Measurements from ENCODE around the gene MUC20. TPM values are rescaled to one million over a fixed set of nuclear protein-coding genes. Genes with fewer than 3 reads are reported as not detected.

The MUC20 gene
- total and polyA plus RNA-seq, 3 donors from 2014 or later: 10.3 to 16.2 (median 13.8) TPM

DNA sequence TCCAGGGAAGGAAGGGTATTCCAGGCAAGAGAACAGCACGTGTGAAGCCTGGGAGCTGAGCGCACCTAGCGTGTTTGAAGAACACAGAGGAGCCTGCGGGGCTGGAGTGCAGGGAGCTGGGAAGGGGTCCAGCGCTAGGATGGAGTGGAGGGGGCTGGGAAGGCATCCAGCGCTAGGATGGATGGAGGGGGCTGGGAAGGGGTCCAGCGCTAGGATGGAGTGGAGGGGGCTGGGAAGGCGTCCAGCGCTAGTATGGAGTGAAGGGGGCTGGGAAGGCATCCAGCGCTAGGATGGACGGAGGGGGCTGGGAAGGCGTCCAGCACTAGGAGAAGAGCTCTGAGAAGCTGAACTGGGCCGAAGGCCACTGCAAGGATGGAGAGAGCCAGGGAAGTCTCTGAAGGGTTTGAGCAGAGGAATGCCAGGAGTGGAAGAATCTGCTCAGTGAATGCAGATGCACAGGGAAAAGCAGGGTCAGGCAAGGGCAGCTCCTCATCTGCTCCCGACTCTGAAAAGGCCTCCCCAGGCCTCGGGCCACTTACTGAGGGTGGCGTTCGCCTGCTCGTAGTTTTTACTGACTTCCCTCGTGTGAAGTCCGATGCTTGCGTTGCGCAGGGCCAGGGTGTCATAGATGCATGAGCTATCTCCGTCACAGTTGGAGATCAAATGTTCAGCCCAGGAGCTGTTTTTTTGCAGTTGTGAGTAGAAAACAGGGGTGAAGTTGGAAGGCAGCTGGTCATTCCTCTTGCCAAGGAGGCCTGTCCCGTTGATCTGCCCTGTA is 39.8 kb downstream of the MUC20 start:
- H3K4me1 ChIP-seq: peaks cover 20% of the 10 kb centered on the region
- DNase-seq: peak; percentile 55
- 41 to 49% methylated on average over 20 to 24 of the region's 24 CpGs for WGBS, 2 donors
- H3K27me3 ChIP-seq: no peaks in the 10 kb centered on the region
- no peaks in the 10 kb centered on the region for H3K36me3 ChIP-seq (ENCODE audit: low read depth, missing control alignments)
- no peak overlapping the region for H3K4me3 ChIP-seq
- intact Hi-C loops (cut with DNase I; ENCODE audit: low total_unique reads): no loop called here
- H3K27ac ChIP-seq: no peak overlapping the region
- H3K9me3 ChIP-seq: no peaks in the 10 kb centered on the region
- TF ChIP-seq, protein P1, sequence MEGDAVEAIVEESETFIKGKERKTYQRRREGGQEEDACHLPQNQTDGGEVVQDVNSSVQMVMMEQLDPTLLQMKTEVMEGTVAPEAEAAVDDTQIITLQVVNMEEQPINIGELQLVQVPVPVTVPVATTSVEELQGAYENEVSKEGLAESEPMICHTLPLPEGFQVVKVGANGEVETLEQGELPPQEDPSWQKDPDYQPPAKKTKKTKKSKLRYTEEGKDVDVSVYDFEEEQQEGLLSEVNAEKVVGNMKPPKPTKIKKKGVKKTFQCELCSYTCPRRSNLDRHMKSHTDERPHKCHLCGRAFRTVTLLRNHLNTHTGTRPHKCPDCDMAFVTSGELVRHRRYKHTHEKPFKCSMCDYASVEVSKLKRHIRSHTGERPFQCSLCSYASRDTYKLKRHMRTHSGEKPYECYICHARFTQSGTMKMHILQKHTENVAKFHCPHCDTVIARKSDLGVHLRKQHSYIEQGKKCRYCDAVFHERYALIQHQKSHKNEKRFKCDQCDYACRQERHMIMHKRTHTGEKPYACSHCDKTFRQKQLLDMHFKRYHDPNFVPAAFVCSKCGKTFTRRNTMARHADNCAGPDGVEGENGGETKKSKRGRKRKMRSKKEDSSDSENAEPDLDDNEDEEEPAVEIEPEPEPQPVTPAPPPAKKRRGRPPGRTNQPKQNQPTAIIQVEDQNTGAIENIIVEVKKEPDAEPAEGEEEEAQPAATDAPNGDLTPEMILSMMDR (IDR thresholded peaks at IDR 0.05): no peak
- TF ChIP-seq POLR2A (IDR thresholded peaks at IDR 0.05): no peak

- H3K4me1 ChIP-seq: peaks cover 14% of the 10 kb centered on the region
- 79% methylated on average over 10 of the region's 10 CpGs; no CpG with 5 or more reads in 1 of the 2 donors for WGBS, 2 donors
- intact Hi-C loops (cut with DNase I; ENCODE audit: low total_unique reads): no loop called here
- no peak overlapping the region for H3K27ac ChIP-seq
- no peak overlapping the region for H3K4me3 ChIP-seq
- no peaks in the 10 kb centered on the region for H3K9me3 ChIP-seq
- H3K27me3 ChIP-seq: no peaks in the 10 kb centered on the region
- peak; percentile 2 for DNase-seq
- TF ChIP-seq, protein P1 (IDR thresholded peaks at IDR 0.05): no peak
- TF ChIP-seq POLR2A (IDR thresholded peaks at IDR 0.05): no peak
- H3K36me3 ChIP-seq (ENCODE audit: low read depth, missing control alignments): no peaks in the 10 kb centered on the region
These were observed 40.4 kb downstream of the MUC20 start for GRCh38 chr3:195761123-195761566.

DNA sequence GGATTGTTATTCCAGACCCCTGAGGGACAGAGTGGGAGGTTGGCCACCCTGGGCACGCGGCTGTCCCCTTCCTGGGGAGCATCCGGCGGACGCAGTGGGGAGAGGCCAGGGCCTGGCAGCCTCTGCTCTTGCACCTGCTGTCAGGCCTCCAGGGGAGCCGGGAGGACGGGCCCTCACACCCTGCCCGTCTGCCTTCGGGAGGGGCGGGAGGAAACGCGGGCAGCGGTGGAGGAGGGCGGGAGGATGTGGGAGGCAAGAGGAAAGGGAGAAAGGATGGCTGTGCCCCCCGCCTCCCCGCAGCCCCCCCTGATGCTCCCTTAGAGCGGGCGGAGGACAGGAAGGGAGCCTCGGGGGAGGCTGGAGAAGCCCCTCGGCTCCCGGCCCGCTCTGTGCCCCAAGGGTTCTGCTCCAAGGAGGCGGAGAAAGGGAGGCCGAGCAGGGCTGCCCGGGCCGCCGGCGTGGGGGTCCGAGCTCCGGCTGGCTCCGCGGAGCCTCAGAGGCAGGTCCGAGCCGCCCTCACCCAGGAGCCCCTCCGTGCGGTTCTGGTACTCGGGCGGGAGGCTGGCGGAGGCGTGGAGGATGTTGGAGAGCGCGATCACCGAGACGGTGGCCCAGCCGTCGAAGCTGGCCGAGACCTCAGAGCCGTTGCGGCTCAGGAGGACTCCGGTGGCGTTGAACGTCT is 40.9 kb downstream of the MUC20 start:
- WGBS, 2 donors: 5 to 22% methylated on average over 7 to 49 of the region's 52 CpGs
- no peaks in the 10 kb centered on the region for H3K27me3 ChIP-seq

GRCh38 chr3:195762249-195762585 is 41.4 kb downstream of the MUC20 start:
- peaks cover 10% of the 10 kb centered on the region for H3K4me1 ChIP-seq
- H3K9me3 ChIP-seq: no peaks in the 10 kb centered on the region
- DNase-seq: no peak
- H3K4me3 ChIP-seq: peak overlapping the region in 1 of 2 donors; percentile 17
- no peaks in the 10 kb centered on the region for H3K36me3 ChIP-seq (ENCODE audit: low read depth, missing control alignments)
- no peaks in the 10 kb centered on the region for H3K27me3 ChIP-seq
- TF ChIP-seq, protein P1 (IDR thresholded peaks at IDR 0.05): no peak
- no peak for TF ChIP-seq POLR2A (IDR thresholded peaks at IDR 0.05)
- intact Hi-C loops (cut with DNase I; ENCODE audit: low total_unique reads): no loop called here
- H3K27ac ChIP-seq: no peak overlapping the region
- 54 to 67% methylated on average over 15 to 34 of the region's 36 CpGs for WGBS, 2 donors

More for the DNA sequence above, 40.9 kb downstream of the MUC20 start:
- H3K4me3 ChIP-seq: peak overlapping the region in 1 of 2 donors; percentile 17
- no peaks in the 10 kb centered on the region for H3K9me3 ChIP-seq
- peaks cover 12% of the 10 kb centered on the region for H3K4me1 ChIP-seq
- TF ChIP-seq, protein P1 (IDR thresholded peaks at IDR 0.05): no peak
- no peak for TF ChIP-seq POLR2A (IDR thresholded peaks at IDR 0.05)
- H3K27ac ChIP-seq: no peak overlapping the region
- intact Hi-C loops (cut with DNase I; ENCODE audit: low total_unique reads): no loop called here
- DNase-seq: no peak
- H3K36me3 ChIP-seq (ENCODE audit: low read depth, missing control alignments): no peaks in the 10 kb centered on the region

All from testis (tissue), 3 donors.